SU-DHL-6 (cell line): ENCODE measurements around the gene PPARA.

Source experiments
- H2AFZ ChIP-seq: fragments of 200-600 bp; sonication (generic); 2 replicates; pipeline ENCODE4 v1.6.1; 2014; ENCODE audit warnings: low read depth, mild to moderate bottlenecking, moderate library complexity, mixed read lengths, antibody characterized with exemption, low read length; ENCODE audit not compliant: severe bottlenecking
- H3F3A ChIP-seq: fragments of 200-600 bp; shearing (Covaris generic); 2 replicates; pipeline ENCODE4 v1.6.0; 2016; ENCODE audit warnings: antibody characterized with exemption, mild to moderate bottlenecking; ENCODE audit not compliant: insufficient read depth
- H3K27ac ChIP-seq: fragments of 200-600 bp; sonication (generic); 2 replicates; pipeline ENCODE4 v1.5.1; 2016; ENCODE audit warnings: low read depth, mild to moderate bottlenecking, low read length, moderate library complexity, mixed read lengths
- H3K27me3 ChIP-seq: fragments of 200-600 bp; sonication (generic), shearing (Covaris generic); 2 replicates; pipeline ENCODE4 v1.6.0; 2014; ENCODE audit warnings: mild to moderate bottlenecking, low read length
- H3K36me3 ChIP-seq: fragments of 200-600 bp; sonication (generic); 2 replicates; pipeline ENCODE4 v1.6.1; 2014; ENCODE audit warnings: mild to moderate bottlenecking, low read length, mixed read lengths
- H3K4me2 ChIP-seq: fragments of 300-600, 200-600 bp; shearing (Covaris generic), sonication (generic); 2 replicates; pipeline ENCODE4 v1.6.0; 2014; ENCODE audit warnings: low read length, low read depth, mild to moderate bottlenecking; ENCODE audit not compliant: poor library complexity, severe bottlenecking
- H3K4me3 ChIP-seq: fragments of 200-600 bp; sonication (generic); 2 replicates; pipeline ENCODE4 v1.5.1; 2014; ENCODE audit warnings: antibody characterized with exemption, low read length, mild to moderate bottlenecking, mixed read lengths; ENCODE audit not compliant: insufficient read depth, poor library complexity, severe bottlenecking
- H3K79me2 ChIP-seq: fragments of 200-600 bp; sonication (generic); 2 replicates; pipeline ENCODE4 v1.6.1; 2014; ENCODE audit warnings: mild to moderate bottlenecking, low read length, moderate library complexity; ENCODE audit not compliant: insufficient read depth
- H3K9ac ChIP-seq: fragments of 200-600 bp; sonication (generic); 2 replicates; pipeline ENCODE4 v1.7.0; 2014; ENCODE audit warnings: mild to moderate bottlenecking, low read length
- H3K9me2 ChIP-seq: fragments of 200-600 bp; sonication (generic); replicated peaks from 2 replicates; pipeline ENCODE4 v1.6.1; 2014; ENCODE audit warnings: low read length; ENCODE audit not compliant: insufficient read depth
- H3K9me3 ChIP-seq: fragments of 200-600 bp; sonication (generic); 2 replicates; pipeline ENCODE4 v1.6.1; 2014; ENCODE audit warnings: low read length, mixed read lengths; ENCODE audit not compliant: insufficient read depth
- H4K20me1 ChIP-seq: fragments of 200-600 bp; sonication (generic); 2 replicates; pipeline ENCODE4 v1.6.1; 2014; ENCODE audit warnings: low read depth, mild to moderate bottlenecking, antibody characterized with exemption, low read length, moderate library complexity, mixed read lengths
- CTCF ChIP-seq: fragments of 200-600 bp; sonication (generic); IDR thresholded peaks from one replicate; pipeline ENCODE4 v1.5.1; 2017; ENCODE audit warnings: antibody characterized with exemption, mild to moderate bottlenecking, low read length, moderate library complexity; ENCODE audit not compliant: insufficient read depth, poor library complexity, severe bottlenecking
- EZH2phosphoT487 ChIP-seq: fragments of 200-600 bp; sonication (generic), shearing (Covaris generic); conservative IDR thresholded peaks from 2 replicates; pipeline ENCODE4 v1.6.1; 2018; ENCODE audit warnings: mild to moderate bottlenecking, antibody characterized with exemption, low read length, moderate library complexity, mixed read lengths

PPARA gene

DNA sequence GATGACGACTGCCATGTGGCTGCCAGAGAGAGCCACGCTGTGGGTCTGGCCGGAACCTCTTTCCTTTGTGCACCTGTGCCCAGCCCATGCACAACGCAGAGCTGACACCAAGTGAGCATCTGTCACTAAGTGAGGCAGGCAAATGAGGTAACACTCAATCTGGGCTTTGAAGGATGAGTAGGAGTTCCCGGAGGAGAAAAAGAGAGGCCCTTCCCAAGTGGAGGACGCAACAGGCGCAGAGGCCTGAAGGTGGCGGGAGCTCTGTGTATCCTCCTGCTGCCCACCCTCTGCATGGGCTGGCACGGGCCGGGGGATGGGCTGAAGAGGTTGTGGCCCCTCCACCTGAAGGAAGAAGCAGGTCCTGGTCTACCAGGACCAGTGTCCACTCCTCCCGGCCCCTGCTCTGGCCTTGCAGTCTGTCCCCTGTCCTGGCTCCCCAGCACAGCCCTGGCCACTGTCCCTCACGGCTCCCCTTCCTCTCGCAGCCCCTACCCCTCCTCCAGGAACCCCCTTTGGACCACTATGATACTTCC lies 23.4 kb upstream of the PPARA start:
- no peaks in the 10 kb centered on the region for H3K9me3 ChIP-seq
- H3K9me2 ChIP-seq = no peaks in the 10 kb centered on the region
- H3K27me3 ChIP-seq = no peaks in the 10 kb centered on the region
- no peak overlapping the region for H3K4me2 ChIP-seq
- no peak overlapping the region for H3K4me3 ChIP-seq
- no peak overlapping the region for H3K9ac ChIP-seq
- H3K79me2 ChIP-seq = no peaks in the 10 kb centered on the region
- H3F3A ChIP-seq = no peaks in the 10 kb centered on the region
- TF ChIP-seq EZH2phosphoT487 = no peak
- TF ChIP-seq CTCF = no peak
- no peaks in the 10 kb centered on the region for H3K36me3 ChIP-seq
- no peaks in the 10 kb centered on the region for H4K20me1 ChIP-seq
- H3K27ac ChIP-seq = no peak overlapping the region
- H2AFZ ChIP-seq = no peak overlapping the region

GRCh38 chr22:46127556-46127955 lies 22.8 kb upstream of the PPARA start:
- Histone ChIP-seq H3K4me2 (no peak overlapping the region), H3K9me3 (no peaks in the 10 kb centered on the region), H3F3A (no peaks in the 10 kb centered on the region), H3K79me2 (no peaks in the 10 kb centered on the region), H4K20me1 (no peaks in the 10 kb centered on the region), H3K36me3 (no peaks in the 10 kb centered on the region), H3K27me3 (no peaks in the 10 kb centered on the region), H3K9ac (no peak overlapping the region), H3K27ac (no peak overlapping the region), H3K4me3 (no peak overlapping the region), H2AFZ (no peak overlapping the region), H3K9me2 (no peaks in the 10 kb centered on the region)
- TF ChIP-seq CTCF (no peak), EZH2phosphoT487 (no peak)

GRCh38 chr22:46128606-46129005 lies 21.7 kb upstream of the PPARA start:
- H3K4me2 ChIP-seq = no peak overlapping the region
- no peaks in the 10 kb centered on the region for H3K36me3 ChIP-seq
- no peaks in the 10 kb centered on the region for H3K79me2 ChIP-seq
- H3K27me3 ChIP-seq = no peaks in the 10 kb centered on the region
- H3F3A ChIP-seq = no peaks in the 10 kb centered on the region
- H3K9me2 ChIP-seq = no peaks in the 10 kb centered on the region
- no peak overlapping the region for H3K4me3 ChIP-seq
- H3K9me3 ChIP-seq = no peaks in the 10 kb centered on the region
- no peak for TF ChIP-seq CTCF
- no peak for TF ChIP-seq EZH2phosphoT487
- no peak overlapping the region for H2AFZ ChIP-seq
- no peaks in the 10 kb centered on the region for H4K20me1 ChIP-seq
- no peak overlapping the region for H3K27ac ChIP-seq
- no peak overlapping the region for H3K9ac ChIP-seq
